ENCODE results near the gene PCDHB8.
"Not testable (repeated sequence)": the region's sequence is repeated elsewhere in the genome, so short reads cannot be mapped to it uniquely, and the experiment has no call there.

GRCh38 chr5:141210281-141210680 is 32.7 kb downstream of the PCDHB8 start:
- TF ChIP-seq POLR2A, CTCF, EP300 (IDR thresholded peaks at IDR 0.05): not testable (repeated sequence)

Data from upper lobe of left lung (tissue), 4 donors.